Measurements from ENCODE around the gene TIMP2.

GRCh38 chr17:78838574-78839005 lies 86.6 kb downstream of the TIMP2 start:
- TF ChIP-seq CTCF (IDR thresholded peaks at IDR 0.05) (no peak), POLR2AphosphoS5 (IDR thresholded peaks at IDR 0.05) (no peak)

All from breast epithelium (tissue), 3 donors.